ENCODE data around the gene USE1. TPM values are rescaled to one million over a fixed set of nuclear protein-coding genes. Genes with fewer than 3 reads are reported as not detected.

The USE1 gene
- total and polyA plus RNA-seq, 2 donors (not counting 1 experiment from before 2014, with no cell fraction given) = 23.8 to 27.1 TPM

- Histone ChIP-seq H3K4me1 (ENCODE audit: control insufficient read depth, extremely low read depth, insufficient read depth, low read length) (peaks cover 9% of the 10 kb centered on the region), H4K20me1 (ENCODE audit: control insufficient read depth, extremely low read depth, insufficient read depth, low read length) (no peaks in the 10 kb centered on the region), H2AFZ (ENCODE audit: low read length) (no peak overlapping the region), H3K27ac (ENCODE audit: insufficient read depth, low read length) (no peak overlapping the region), H3K4me3 (replicated peaks in 1 of 4; ENCODE audit: control extremely low read depth in 1 of 4, insufficient read depth in 1 of 4, low read depth in 3 of 4, low read length in 4 of 4) (no peak overlapping the region), H3K4me2 (ENCODE audit: extremely low read depth, insufficient read depth, low read length) (no peak overlapping the region), H3K9me3 (ENCODE audit: control insufficient read depth, insufficient read depth, low read depth, low read length) (no peaks in the 10 kb centered on the region), H3K79me2 (ENCODE audit: control insufficient read depth, insufficient read depth, low read length) (peaks cover 18% of the 10 kb centered on the region), H3K27me3 (ENCODE audit: control insufficient read depth, insufficient read depth, low read length) (no peaks in the 10 kb centered on the region), H3K9ac (ENCODE audit: insufficient read depth, low read length) (no peak overlapping the region), H3K36me3 (ENCODE audit: control insufficient read depth, insufficient read depth, low read length) (no peaks in the 10 kb centered on the region)
- TF ChIP-seq CTCF (conservative IDR thresholded peaks at IDR 0.05 in 1 of 2, IDR thresholded peaks at IDR 0.05 in 1 of 2; ENCODE audit: low read depth in 1 of 2, low read length in 2 of 2) = no peak
- no peak for TF ChIP-seq EZH2 (IDR thresholded peaks at IDR 0.05; ENCODE audit: low read length, missing control alignments)
- no peak for DNase-seq (ENCODE audit: low read depth in 2 of 2)
Observed at GRCh38 chr19:17248011-17248776, 33.0 kb downstream of the USE1 start.

- Histone ChIP-seq H3K9ac (ENCODE audit: insufficient read depth, low read length) (no peak overlapping the region), H3K4me1 (ENCODE audit: control insufficient read depth, extremely low read depth, insufficient read depth, low read length) (peaks cover 9% of the 10 kb centered on the region), H3K79me2 (ENCODE audit: control insufficient read depth, insufficient read depth, low read length) (peaks cover under 1% of the 10 kb centered on the region), H3K27ac (ENCODE audit: insufficient read depth, low read length) (no peak overlapping the region), H3K27me3 (ENCODE audit: control insufficient read depth, insufficient read depth, low read length) (no peaks in the 10 kb centered on the region), H3K36me3 (ENCODE audit: control insufficient read depth, insufficient read depth, low read length) (no peaks in the 10 kb centered on the region), H3K4me3 (replicated peaks in 1 of 4; ENCODE audit: control extremely low read depth in 1 of 4, insufficient read depth in 1 of 4, low read depth in 3 of 4, low read length in 4 of 4) (no peak overlapping the region), H4K20me1 (ENCODE audit: control insufficient read depth, extremely low read depth, insufficient read depth, low read length) (no peaks in the 10 kb centered on the region), H2AFZ (ENCODE audit: low read length) (no peak overlapping the region), H3K9me3 (ENCODE audit: control insufficient read depth, insufficient read depth, low read depth, low read length) (no peaks in the 10 kb centered on the region), H3K4me2 (ENCODE audit: extremely low read depth, insufficient read depth, low read length) (no peak overlapping the region)
- no peak for DNase-seq (ENCODE audit: low read depth in 2 of 2)
- no peak for TF ChIP-seq EZH2 (IDR thresholded peaks at IDR 0.05; ENCODE audit: low read length, missing control alignments)
- no peak for TF ChIP-seq CTCF (conservative IDR thresholded peaks at IDR 0.05 in 1 of 2, IDR thresholded peaks at IDR 0.05 in 1 of 2; ENCODE audit: low read depth in 1 of 2, low read length in 2 of 2)
Observed at GRCh38 chr19:17249887-17250548, 34.9 kb downstream of the USE1 start.

- no peaks in the 10 kb centered on the region for H3K9me3 ChIP-seq (ENCODE audit: control insufficient read depth, insufficient read depth, low read depth, low read length)
- no peak for TF ChIP-seq EZH2 (IDR thresholded peaks at IDR 0.05; ENCODE audit: low read length, missing control alignments)
- no peak for TF ChIP-seq CTCF (conservative IDR thresholded peaks at IDR 0.05 in 1 of 2, IDR thresholded peaks at IDR 0.05 in 1 of 2; ENCODE audit: low read depth in 1 of 2, low read length in 2 of 2)
- H3K27ac ChIP-seq (ENCODE audit: insufficient read depth, low read length) = no peak overlapping the region
- H3K36me3 ChIP-seq (ENCODE audit: control insufficient read depth, insufficient read depth, low read length) = no peaks in the 10 kb centered on the region
- no peaks in the 10 kb centered on the region for H3K27me3 ChIP-seq (ENCODE audit: control insufficient read depth, insufficient read depth, low read length)
- H2AFZ ChIP-seq (ENCODE audit: low read length) = no peak overlapping the region
- H3K79me2 ChIP-seq (ENCODE audit: control insufficient read depth, insufficient read depth, low read length) = no peaks in the 10 kb centered on the region
- no peaks in the 10 kb centered on the region for H3K4me1 ChIP-seq (ENCODE audit: control insufficient read depth, extremely low read depth, insufficient read depth, low read length)
- no peak for DNase-seq (ENCODE audit: low read depth in 2 of 2)
- no peak overlapping the region for H3K4me2 ChIP-seq (ENCODE audit: extremely low read depth, insufficient read depth, low read length)
- H4K20me1 ChIP-seq (ENCODE audit: control insufficient read depth, extremely low read depth, insufficient read depth, low read length) = no peaks in the 10 kb centered on the region
- no peak overlapping the region for H3K4me3 ChIP-seq (replicated peaks in 1 of 4; ENCODE audit: control extremely low read depth in 1 of 4, insufficient read depth in 1 of 4, low read depth in 3 of 4, low read length in 4 of 4)
- no peak overlapping the region for H3K9ac ChIP-seq (ENCODE audit: insufficient read depth, low read length)
Observed at GRCh38 chr19:17254636-17255035, 39.5 kb downstream of the USE1 start.

All from fibroblast of lung (primary cell).